AG04449 (cell line): ENCODE data around the gene CD300H.

ENCODE experiments used
- CTCF ChIA-PET: fragments of 350-600 bp; formaldehyde crosslinking; extraction: SDS; loops from one replicate; lab custom pipeline; 2021; ENCODE audit warnings: antibody characterized with exemption; lab: Yijun Ruan, JAX
- POLR2A ChIA-PET: fragments of 400-600, 350-600 bp; formaldehyde crosslinking; extraction: SDS; loops from one replicate; lab custom pipeline; 2020; ENCODE audit warnings: antibody characterized with exemption, inconsistent platforms; lab: Yijun Ruan, JAX
- DNase-seq: peaks from one replicate; pipeline ENCODE4 v3.0.0-alpha.2; 2010; ENCODE audit warnings: low read depth, low spot score
- H3K4me3 ChIP-seq: 2 replicates; pipeline ENCODE4 v1.5.1; 2011; ENCODE audit warnings: low read depth, mild to moderate bottlenecking, control low read depth, low read length
- CTCF ChIP-seq: IDR thresholded peaks from one replicate; pipeline ENCODE4 v1.5.1; 2011; ENCODE audit warnings: mild to moderate bottlenecking, moderate library complexity, low read length, control low read depth, inconsistent platforms; ENCODE audit not compliant: insufficient read depth; ENCODE audit errors: missing control alignments

CD300H gene

GRCh38 chr17:74539281-74539820 is 28.0 kb downstream of the CD300H start:
- H3K4me3 ChIP-seq = no peak overlapping the region
- POLR2A ChIA-PET = no interaction called here
- CTCF ChIA-PET = no interaction called here
- DNase-seq = no peak
- TF ChIP-seq CTCF = no peak

- ChIA-PET POLR2A (no interaction called here), CTCF (no interaction called here)
- no peak for DNase-seq
- no peak for TF ChIP-seq CTCF
- H3K4me3 ChIP-seq = no peak overlapping the region
Observed at GRCh38 chr17:74536890-74537289, 30.4 kb downstream of the CD300H start.

GRCh38 chr17:74532115-74532514 is 35.2 kb downstream of the CD300H start:
- TF ChIP-seq CTCF = no peak
- H3K4me3 ChIP-seq = no peak overlapping the region
- CTCF ChIA-PET = no interaction called here
- POLR2A ChIA-PET = no interaction called here
- no peak for DNase-seq

GRCh38 chr17:74531231-74531761 is 36.0 kb downstream of the CD300H start, which contains the start of gene CD300LB:
TSS of gene CD300LB (minus strand) at chr17:74531475. CDS start at chr17:74531350, 125 bp downstream.
- H3K4me3 ChIP-seq = no peak within 1 kb of the TSS
- POLR2A ChIA-PET = no interaction called here
- no peak for TF ChIP-seq CTCF
- CTCF ChIA-PET = no interaction called here
- no peak for DNase-seq

- no peak for DNase-seq
- TF ChIP-seq CTCF = no peak
- POLR2A ChIA-PET = no interaction called here
- H3K4me3 ChIP-seq = no peak overlapping the region
- CTCF ChIA-PET = no interaction called here
Observed at GRCh38 chr17:74530831-74531150, 36.5 kb downstream of the CD300H start.

GRCh38 chr17:74529243-74529642 is 38.1 kb downstream of the CD300H start:
- no peak overlapping the region for H3K4me3 ChIP-seq
- no peak for DNase-seq
- TF ChIP-seq CTCF = no peak
- ChIA-PET POLR2A (no interaction called here), CTCF (no interaction called here)
